Lower leg skin (tissue), 4 donors: Measurements from ENCODE around the gene TCERG1L. TPM values are rescaled to one million over a fixed set of nuclear protein-coding genes. Genes with fewer than 3 reads are reported as not detected.

Source experiments
- DNase-seq, 2 donors: peaks; one replicate each; pipeline ENCODE4 v3.0.0-alpha.2; 2019; ENCODE audit warnings: low spot score in 2 of 2
- H3K4me3 ChIP-seq: fragments of 200-600 bp; sonication (generic); 2 replicates; pipeline ENCODE4 v1.5.1; 2017; ENCODE audit warnings: mild to moderate bottlenecking, low read depth; ENCODE audit not compliant: poor library complexity, severe bottlenecking
- POLR2A ChIP-seq, 2 donors: fragments of 450-650 bp; IDR thresholded peaks; one replicate each; pipeline ENCODE4 v1.6.1; 2016 to 2017; ENCODE audit warnings: antibody characterized with exemption in 2 of 2, mild to moderate bottlenecking in 1 of 2, moderate library complexity in 1 of 2
- WGBS, 2 donors: methylation state at CpG; one replicate each; pipeline ENCODE4 v1.1.5; 2018; 5-methylcytosine and 5-hydroxymethylcytosine counted together
- intact Hi-C: fragments of 100-400 bp; cut with DNase I; formaldehyde crosslinking; loops from one replicate; pipeline ENCODE4 v1.15.0; 2023; ENCODE audit warnings: low total_unique reads
- total RNA-seq, 4 donors: library from RNA; depleted of rRNA; stranded (reverse); fragments of >200 nt; gene quantifications; one replicate each; pipeline ENCODE4 v1.1.0, GENCODE V29; 2016
- TF ChIP-seq, protein P1 (sequence below), 3 donors: fragments of 450-650 bp; IDR thresholded peaks; one replicate each; pipeline ENCODE4 v1.5.1; 2016; ENCODE audit warnings: antibody characterized with exemption in 3 of 3, mild to moderate bottlenecking in 3 of 3, moderate library complexity in 2 of 3

The TCERG1L gene
- total RNA-seq, 4 donors from 2014 or later = 0.57 to 1.1 (median 0.90) TPM

- WGBS, 2 donors = 85 to 89% methylated on average over 11 of the region's 11 CpGs
- no peak overlapping the region for H3K4me3 ChIP-seq
- TF ChIP-seq POLR2A (IDR thresholded peaks at IDR 0.05) = no peak
- TF ChIP-seq, protein P1, sequence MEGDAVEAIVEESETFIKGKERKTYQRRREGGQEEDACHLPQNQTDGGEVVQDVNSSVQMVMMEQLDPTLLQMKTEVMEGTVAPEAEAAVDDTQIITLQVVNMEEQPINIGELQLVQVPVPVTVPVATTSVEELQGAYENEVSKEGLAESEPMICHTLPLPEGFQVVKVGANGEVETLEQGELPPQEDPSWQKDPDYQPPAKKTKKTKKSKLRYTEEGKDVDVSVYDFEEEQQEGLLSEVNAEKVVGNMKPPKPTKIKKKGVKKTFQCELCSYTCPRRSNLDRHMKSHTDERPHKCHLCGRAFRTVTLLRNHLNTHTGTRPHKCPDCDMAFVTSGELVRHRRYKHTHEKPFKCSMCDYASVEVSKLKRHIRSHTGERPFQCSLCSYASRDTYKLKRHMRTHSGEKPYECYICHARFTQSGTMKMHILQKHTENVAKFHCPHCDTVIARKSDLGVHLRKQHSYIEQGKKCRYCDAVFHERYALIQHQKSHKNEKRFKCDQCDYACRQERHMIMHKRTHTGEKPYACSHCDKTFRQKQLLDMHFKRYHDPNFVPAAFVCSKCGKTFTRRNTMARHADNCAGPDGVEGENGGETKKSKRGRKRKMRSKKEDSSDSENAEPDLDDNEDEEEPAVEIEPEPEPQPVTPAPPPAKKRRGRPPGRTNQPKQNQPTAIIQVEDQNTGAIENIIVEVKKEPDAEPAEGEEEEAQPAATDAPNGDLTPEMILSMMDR (IDR thresholded peaks at IDR 0.05) = no peak
- intact Hi-C loops = no loop called here
- DNase-seq = no peak
These were observed 219.8 kb downstream of the TCERG1L start for GRCh38 chr10:131091682-131092081.

DNA sequence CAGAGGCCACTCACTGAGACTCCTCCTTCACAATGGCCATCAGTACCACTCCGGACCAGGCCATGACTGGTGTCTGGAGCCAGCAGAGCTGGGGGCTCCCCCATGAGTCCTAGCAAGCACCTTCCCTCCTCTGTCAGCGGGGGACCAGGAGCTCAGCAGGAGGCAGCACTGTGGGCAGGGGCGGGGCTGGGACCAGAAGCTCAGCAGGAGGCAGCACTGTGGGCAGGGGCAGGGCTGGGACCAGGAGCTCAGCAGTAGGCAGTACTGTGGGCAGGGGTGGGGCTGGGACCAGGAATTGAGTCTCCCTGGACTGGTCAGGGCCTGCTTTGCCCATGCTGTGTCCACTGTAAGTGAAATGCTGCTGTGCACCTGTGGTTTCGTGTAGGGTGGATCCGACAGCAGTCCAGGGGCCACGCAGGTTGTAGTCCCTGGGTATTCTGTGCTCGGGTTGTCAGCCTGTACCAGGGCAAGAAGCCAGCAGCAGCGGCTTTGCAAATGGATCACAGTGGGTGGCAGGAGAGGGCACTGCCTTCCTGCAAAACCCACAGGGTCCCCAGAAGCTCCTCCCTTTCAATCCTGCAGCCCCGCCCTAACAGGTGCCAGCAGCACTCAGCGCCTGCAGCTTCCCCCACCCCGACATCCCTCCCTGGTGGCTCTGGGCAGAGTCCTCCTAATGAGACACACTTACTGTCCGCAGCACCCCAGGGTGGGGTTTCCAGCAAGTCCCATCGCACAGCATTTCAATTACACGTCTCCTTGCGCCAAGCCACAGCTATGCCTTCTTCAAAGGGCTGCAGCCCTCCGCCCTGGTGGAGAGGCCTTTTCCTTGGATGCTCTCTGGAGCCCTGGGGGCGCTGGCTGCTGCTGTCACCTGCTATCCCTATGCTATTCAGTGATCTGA is 220.5 kb downstream of the TCERG1L start:
- WGBS, 2 donors = 60 to 69% methylated on average over 17 of the region's 17 CpGs
- intact Hi-C loops = no loop called here
- no peak overlapping the region for H3K4me3 ChIP-seq
- TF ChIP-seq, protein P1 (IDR thresholded peaks at IDR 0.05) = no peak
- DNase-seq = no peak

- intact Hi-C loops = no loop called here
- no peak for DNase-seq
- 93 to 96% methylated on average over 9 to 14 of the region's 14 CpGs for WGBS, 2 donors
- no peak overlapping the region for H3K4me3 ChIP-seq
- TF ChIP-seq POLR2A (IDR thresholded peaks at IDR 0.05) = no peak
- TF ChIP-seq, protein P1 (IDR thresholded peaks at IDR 0.05) = no peak
These were observed 221.7 kb downstream of the TCERG1L start for GRCh38 chr10:131089861-131090260.

DNA sequence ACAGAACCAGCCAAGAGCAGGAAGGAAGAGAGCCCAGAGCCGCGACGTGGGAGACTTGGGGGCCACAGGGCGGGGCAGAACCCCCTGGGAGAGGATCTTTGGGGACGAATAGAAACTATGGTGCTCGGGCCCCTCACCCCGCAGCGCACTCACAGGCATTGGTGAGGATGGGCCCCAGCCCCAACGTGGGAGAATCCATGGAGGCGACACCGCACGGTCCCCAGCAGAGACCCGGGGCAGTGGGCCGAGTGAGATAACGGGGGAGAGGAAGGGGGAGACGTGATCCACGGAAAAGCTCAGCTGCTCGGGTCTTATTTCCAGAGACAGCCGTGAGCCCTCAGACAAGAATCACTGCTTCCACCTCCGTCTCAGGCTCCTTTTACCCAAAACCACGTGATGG is 222.4 kb downstream of the TCERG1L start:
- no peak for DNase-seq
- no peak overlapping the region for H3K4me3 ChIP-seq
- intact Hi-C loops = no loop called here
- TF ChIP-seq, protein P1 (IDR thresholded peaks at IDR 0.05) = no peak
- TF ChIP-seq POLR2A (IDR thresholded peaks at IDR 0.05) = no peak
- 89 to 94% methylated on average over 21 of the region's 21 CpGs for WGBS, 2 donors

- no peak for DNase-seq
- 91 to 93% methylated on average over 25 of the region's 25 CpGs for WGBS, 2 donors
- intact Hi-C loops = no loop called here
- H3K4me3 ChIP-seq = no peak overlapping the region
- TF ChIP-seq, protein P1 (IDR thresholded peaks at IDR 0.05) = no peak
- TF ChIP-seq POLR2A (IDR thresholded peaks at IDR 0.05) = no peak
These were observed 222.9 kb downstream of the TCERG1L start for GRCh38 chr10:131088619-131089018.
